ENCODE results near the gene UBE2H. TPM values are rescaled to one million over a fixed set of nuclear protein-coding genes. Genes with fewer than 3 reads are reported as not detected.

The UBE2H gene
- total RNA-seq = 100 to 1,000 TPM in 7 of 10 donors, 10 to 100 TPM in 3; 73.5 to 222 (median 170) TPM
- 10 to 100 TPM; 26.0 to 35.3 TPM for polyA plus RNA-seq
- long read RNA-seq, donor 1, full-length matches to known transcripts = 174 of 198 reads
- long read RNA-seq, donor 1, partial matches to known transcripts = 2 of 198 reads
- long read RNA-seq, donor 1, other reads (novel, unspliced or antisense) = 22 of 198 reads
- long read RNA-seq, donor 2, full-length matches to known transcripts = 165 of 188 reads
- long read RNA-seq, donor 2, partial matches to known transcripts = 4 of 188 reads
- long read RNA-seq, donor 2, other reads (novel, unspliced or antisense) = 19 of 188 reads
- long read RNA-seq, donor 3, full-length matches to known transcripts = 5 of 36 reads
- long read RNA-seq, donor 3, partial matches to known transcripts = 2 of 36 reads
- long read RNA-seq, donor 3, other reads (novel, unspliced or antisense) = 29 of 36 reads

DNA sequence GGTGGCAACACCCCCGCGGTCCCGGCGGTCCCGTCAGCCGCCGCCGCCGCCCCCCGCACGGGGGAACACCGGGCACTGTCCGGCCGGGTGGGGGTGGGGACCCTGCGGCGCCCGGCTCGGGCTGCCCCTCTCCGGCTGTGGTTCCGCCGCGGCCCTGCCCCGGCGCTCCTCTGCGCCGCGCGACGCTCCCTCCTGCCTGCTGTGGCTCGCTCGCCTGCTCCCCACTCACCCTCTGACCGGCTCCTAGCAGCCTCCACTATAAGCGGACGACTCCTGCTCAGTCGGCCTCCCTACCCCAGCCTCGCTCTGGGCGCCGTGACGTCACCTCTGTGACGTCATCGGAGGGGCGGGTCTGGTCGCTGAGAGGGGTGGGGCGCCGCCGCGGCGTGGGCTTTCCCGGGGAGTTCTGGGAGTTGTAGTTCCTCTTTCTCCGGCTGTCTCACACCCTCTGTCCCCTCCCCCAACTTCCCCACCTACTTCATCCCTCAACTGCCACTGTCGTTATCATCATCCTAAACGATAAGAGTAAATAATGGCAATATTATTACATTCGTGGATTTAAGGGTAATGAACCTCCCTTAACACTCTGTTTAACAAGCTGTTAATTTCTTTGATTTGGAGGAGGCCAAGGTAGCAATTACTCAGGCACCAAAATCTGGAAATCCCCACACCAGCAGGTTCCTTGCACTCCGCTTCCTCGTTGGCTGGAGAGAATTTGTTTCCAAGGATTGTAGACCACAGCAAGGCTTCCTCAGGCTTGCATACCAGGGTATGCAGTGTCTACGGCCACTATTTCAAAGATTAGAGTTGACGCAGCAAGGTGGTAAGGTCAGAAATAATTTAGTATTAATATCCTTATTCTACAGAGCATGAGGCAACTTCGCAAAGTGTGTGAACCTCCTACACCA, at the start of gene UBE2H:
TSS of gene UBE2H (minus strand) at position 308 of the 908 bp plus-strand sequence. CDS start 405 bp downstream, outside the sequence.
- peak within 1 kb of the TSS; percentile 90 to 99 (median 96) for H3K27ac ChIP-seq
- intact Hi-C loops (cut with DNase I) = loop anchor here in 7 of 10 donors (2.0 to 10.0 kb wide), 8 partner anchors 36 to 126 kb away; no protein-coding TSS in a partner anchor
- H3K27me3 ChIP-seq = no peaks in the 10 kb centered on the region
- TF ChIP-seq, protein P1, sequence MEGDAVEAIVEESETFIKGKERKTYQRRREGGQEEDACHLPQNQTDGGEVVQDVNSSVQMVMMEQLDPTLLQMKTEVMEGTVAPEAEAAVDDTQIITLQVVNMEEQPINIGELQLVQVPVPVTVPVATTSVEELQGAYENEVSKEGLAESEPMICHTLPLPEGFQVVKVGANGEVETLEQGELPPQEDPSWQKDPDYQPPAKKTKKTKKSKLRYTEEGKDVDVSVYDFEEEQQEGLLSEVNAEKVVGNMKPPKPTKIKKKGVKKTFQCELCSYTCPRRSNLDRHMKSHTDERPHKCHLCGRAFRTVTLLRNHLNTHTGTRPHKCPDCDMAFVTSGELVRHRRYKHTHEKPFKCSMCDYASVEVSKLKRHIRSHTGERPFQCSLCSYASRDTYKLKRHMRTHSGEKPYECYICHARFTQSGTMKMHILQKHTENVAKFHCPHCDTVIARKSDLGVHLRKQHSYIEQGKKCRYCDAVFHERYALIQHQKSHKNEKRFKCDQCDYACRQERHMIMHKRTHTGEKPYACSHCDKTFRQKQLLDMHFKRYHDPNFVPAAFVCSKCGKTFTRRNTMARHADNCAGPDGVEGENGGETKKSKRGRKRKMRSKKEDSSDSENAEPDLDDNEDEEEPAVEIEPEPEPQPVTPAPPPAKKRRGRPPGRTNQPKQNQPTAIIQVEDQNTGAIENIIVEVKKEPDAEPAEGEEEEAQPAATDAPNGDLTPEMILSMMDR (IDR thresholded peaks at IDR 0.05) = no peak
- WGBS, 2 donors = 6 to 7% methylated on average over 53 to 58 of the region's 58 CpGs
- DNase-seq = peak; percentile 92 to 94
- ATAC-seq = peak; percentile 83 to 93 (median 92)
- H3K4me1 ChIP-seq = peaks cover 0 to 38% (median 24%) of the 10 kb centered on the region in 9 donors
- no peaks in the 10 kb centered on the region for H3K36me3 ChIP-seq
- H3K9me3 ChIP-seq = no peaks in the 10 kb centered on the region
- H3K4me3 ChIP-seq = peak within 1 kb of the TSS; percentile 80 to 99 (median 89)

GRCh38 chr7:129998446-129998845, 45.7 kb upstream of the UBE2H start:
- 85 to 92% methylated on average over 5 of the region's 5 CpGs for WGBS, 2 donors
- intact Hi-C loops (cut with DNase I) = no loop called here
- TF ChIP-seq, protein P1 (IDR thresholded peaks at IDR 0.05) = no peak

DNA sequence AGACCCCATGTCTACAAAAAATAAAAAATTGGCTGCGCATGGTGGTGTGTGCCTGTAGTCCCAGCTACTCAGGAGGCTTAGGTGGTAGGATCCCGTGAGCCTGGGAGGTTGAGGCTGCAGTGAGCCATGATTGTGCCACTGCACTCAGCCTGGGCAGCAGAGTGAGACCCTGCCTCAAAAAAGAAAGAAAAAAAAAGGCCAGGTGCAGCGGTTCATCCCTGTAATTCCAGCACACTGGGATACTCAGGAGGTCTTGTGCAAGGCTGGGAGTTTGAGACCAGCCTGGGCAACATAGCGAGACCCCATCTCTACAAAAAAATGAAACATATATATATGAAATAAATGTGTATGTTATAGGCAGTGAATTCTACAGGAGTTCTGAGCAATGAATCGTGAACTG, 44.5 kb upstream of the UBE2H start:
- no peaks in the 10 kb centered on the region for H3K9me3 ChIP-seq
- no peak overlapping the region for H3K27ac ChIP-seq
- TF ChIP-seq, protein P1 (IDR thresholded peaks at IDR 0.05) = no peak
- H3K36me3 ChIP-seq = no peaks in the 10 kb centered on the region
- no peak overlapping the region for H3K4me3 ChIP-seq
- H3K4me1 ChIP-seq = no peaks in the 10 kb centered on the region
- WGBS, 2 donors = 74 to 76% methylated on average over 5 of the region's 5 CpGs
- intact Hi-C loops (cut with DNase I) = no loop called here
- H3K27me3 ChIP-seq = no peaks in the 10 kb centered on the region
- ATAC-seq (no peak), DNase-seq (no peak)

More at GRCh38 chr7:129998446-129998845, 45.7 kb upstream of the UBE2H start:
- H3K27me3 ChIP-seq = no peaks in the 10 kb centered on the region
- DNase-seq = no peak
- no peaks in the 10 kb centered on the region for H3K9me3 ChIP-seq
- H3K27ac ChIP-seq = no peak overlapping the region
- H3K4me3 ChIP-seq = no peak overlapping the region
- ATAC-seq = no peak
- no peaks in the 10 kb centered on the region for H3K4me1 ChIP-seq
- no peaks in the 10 kb centered on the region for H3K36me3 ChIP-seq

DNA sequence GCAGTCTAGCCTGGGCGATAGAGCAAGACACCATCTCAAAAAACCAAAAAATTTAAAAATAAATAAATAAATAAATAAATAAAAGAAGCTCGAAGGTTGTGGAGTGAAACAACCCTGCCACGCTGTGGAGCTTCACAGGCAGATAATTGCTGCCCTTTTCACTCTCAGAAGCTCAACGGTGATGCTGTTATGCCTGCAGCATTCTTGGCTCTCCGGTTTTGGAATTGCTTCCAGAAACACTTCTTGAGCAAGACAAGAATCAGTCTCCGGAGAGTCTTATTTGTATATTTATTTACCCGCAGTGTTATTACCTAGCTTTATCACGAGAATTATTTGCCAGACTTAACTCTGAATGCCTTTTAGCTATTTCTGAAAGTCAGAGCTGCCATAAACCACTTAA, 40.5 kb upstream of the UBE2H start:
- intact Hi-C loops (cut with DNase I) = no loop called here
- WGBS, 2 donors = 72 to 78% methylated on average over 8 of the region's 8 CpGs

More for the DNA sequence above, 40.5 kb upstream of the UBE2H start:
- peaks cover 0 to 16% (median 8%) of the 10 kb centered on the region in 9 donors for H3K4me1 ChIP-seq
- ATAC-seq (no peak), DNase-seq (no peak)
- H3K27me3 ChIP-seq = no peaks in the 10 kb centered on the region
- no peaks in the 10 kb centered on the region for H3K9me3 ChIP-seq
- no peak overlapping the region for H3K4me3 ChIP-seq
- H3K27ac ChIP-seq = no peak overlapping the region
- H3K36me3 ChIP-seq = no peaks in the 10 kb centered on the region
- TF ChIP-seq, protein P1 (IDR thresholded peaks at IDR 0.05) = peak in 5 of 9 donors; percentile 12 to 44 (median 33)
